ENCODE results near the gene IPO13. TPM values are rescaled to one million over a fixed set of nuclear protein-coding genes. Genes with fewer than 3 reads are reported as not detected.

IPO13 gene
- total and polyA plus RNA-seq, 2 donors (not counting 1 experiment from before 2014, with no cell fraction given), result 12.8 to 18.5 TPM

GRCh38 chr1:43910343-43910742 is 36.4 kb upstream of the IPO13 start:
- Histone ChIP-seq H3K27ac (ENCODE audit: insufficient read depth, low read length) (no peak overlapping the region), H3K4me2 (ENCODE audit: extremely low read depth, insufficient read depth, low read length) (no peak overlapping the region), H3K79me2 (ENCODE audit: control insufficient read depth, insufficient read depth, low read length) (no peaks in the 10 kb centered on the region), H3K9ac (ENCODE audit: insufficient read depth, low read length) (no peak overlapping the region), H4K20me1 (ENCODE audit: control insufficient read depth, extremely low read depth, insufficient read depth, low read length) (no peaks in the 10 kb centered on the region), H3K4me3 (replicated peaks in 1 of 4; ENCODE audit: control extremely low read depth in 1 of 4, insufficient read depth in 1 of 4, low read depth in 3 of 4, low read length in 4 of 4) (no peak overlapping the region), H3K27me3 (ENCODE audit: control insufficient read depth, insufficient read depth, low read length) (no peaks in the 10 kb centered on the region), H3K36me3 (ENCODE audit: control insufficient read depth, insufficient read depth, low read length) (no peaks in the 10 kb centered on the region), H2AFZ (ENCODE audit: low read length) (no peak overlapping the region), H3K4me1 (ENCODE audit: control insufficient read depth, extremely low read depth, insufficient read depth, low read length) (no peaks in the 10 kb centered on the region), H3K9me3 (ENCODE audit: control insufficient read depth, insufficient read depth, low read depth, low read length) (no peaks in the 10 kb centered on the region)
- no peak for TF ChIP-seq CTCF (conservative IDR thresholded peaks at IDR 0.05 in 1 of 2, IDR thresholded peaks at IDR 0.05 in 1 of 2; ENCODE audit: low read depth in 1 of 2, low read length in 2 of 2)
- no peak for TF ChIP-seq EZH2 (IDR thresholded peaks at IDR 0.05; ENCODE audit: low read length, missing control alignments)
- no peak for DNase-seq (ENCODE audit: low read depth in 2 of 2)

- H3K4me2 ChIP-seq (ENCODE audit: extremely low read depth, insufficient read depth, low read length), result no peak overlapping the region
- no peaks in the 10 kb centered on the region for H3K4me1 ChIP-seq (ENCODE audit: control insufficient read depth, extremely low read depth, insufficient read depth, low read length)
- no peaks in the 10 kb centered on the region for H3K36me3 ChIP-seq (ENCODE audit: control insufficient read depth, insufficient read depth, low read length)
- no peaks in the 10 kb centered on the region for H3K27me3 ChIP-seq (ENCODE audit: control insufficient read depth, insufficient read depth, low read length)
- no peaks in the 10 kb centered on the region for H3K79me2 ChIP-seq (ENCODE audit: control insufficient read depth, insufficient read depth, low read length)
- H3K9me3 ChIP-seq (ENCODE audit: control insufficient read depth, insufficient read depth, low read depth, low read length), result no peaks in the 10 kb centered on the region
- H3K4me3 ChIP-seq (replicated peaks in 1 of 4; ENCODE audit: control extremely low read depth in 1 of 4, insufficient read depth in 1 of 4, low read depth in 3 of 4, low read length in 4 of 4), result no peak overlapping the region
- H3K9ac ChIP-seq (ENCODE audit: insufficient read depth, low read length), result no peak overlapping the region
- H3K27ac ChIP-seq (ENCODE audit: insufficient read depth, low read length), result no peak overlapping the region
- no peak overlapping the region for H2AFZ ChIP-seq (ENCODE audit: low read length)
- peak; percentile 48 to 77 for DNase-seq (ENCODE audit: low read depth in 2 of 2)
- TF ChIP-seq EZH2 (IDR thresholded peaks at IDR 0.05; ENCODE audit: low read length, missing control alignments) (no peak), CTCF (conservative IDR thresholded peaks at IDR 0.05 in 1 of 2, IDR thresholded peaks at IDR 0.05 in 1 of 2; ENCODE audit: low read depth in 1 of 2, low read length in 2 of 2) (no peak)
- H4K20me1 ChIP-seq (ENCODE audit: control insufficient read depth, extremely low read depth, insufficient read depth, low read length), result no peaks in the 10 kb centered on the region
Measured at GRCh38 chr1:43912607-43913006, 34.1 kb upstream of the IPO13 start.

- Histone ChIP-seq H4K20me1 (ENCODE audit: control insufficient read depth, extremely low read depth, insufficient read depth, low read length) (no peaks in the 10 kb centered on the region), H3K9me3 (ENCODE audit: control insufficient read depth, insufficient read depth, low read depth, low read length) (no peaks in the 10 kb centered on the region), H3K27me3 (ENCODE audit: control insufficient read depth, insufficient read depth, low read length) (no peaks in the 10 kb centered on the region), H3K36me3 (ENCODE audit: control insufficient read depth, insufficient read depth, low read length) (no peaks in the 10 kb centered on the region), H2AFZ (ENCODE audit: low read length) (no peak overlapping the region), H3K4me3 (replicated peaks in 1 of 4; ENCODE audit: control extremely low read depth in 1 of 4, insufficient read depth in 1 of 4, low read depth in 3 of 4, low read length in 4 of 4) (no peak overlapping the region), H3K27ac (ENCODE audit: insufficient read depth, low read length) (no peak overlapping the region), H3K4me1 (ENCODE audit: control insufficient read depth, extremely low read depth, insufficient read depth, low read length) (no peaks in the 10 kb centered on the region), H3K79me2 (ENCODE audit: control insufficient read depth, insufficient read depth, low read length) (no peaks in the 10 kb centered on the region), H3K4me2 (ENCODE audit: extremely low read depth, insufficient read depth, low read length) (no peak overlapping the region), H3K9ac (ENCODE audit: insufficient read depth, low read length) (no peak overlapping the region)
- TF ChIP-seq CTCF (conservative IDR thresholded peaks at IDR 0.05 in 1 of 2, IDR thresholded peaks at IDR 0.05 in 1 of 2; ENCODE audit: low read depth in 1 of 2, low read length in 2 of 2), result no peak
- no peak for TF ChIP-seq EZH2 (IDR thresholded peaks at IDR 0.05; ENCODE audit: low read length, missing control alignments)
- DNase-seq (ENCODE audit: low read depth in 2 of 2), result no peak
Measured at GRCh38 chr1:43913051-43913501, 33.7 kb upstream of the IPO13 start.
